ENCODE data around the gene BCDIN3D. TPM values are rescaled to one million over a fixed set of nuclear protein-coding genes. Genes with fewer than 3 reads are reported as not detected.

BCDIN3D gene
- total and polyA plus RNA-seq, 9 of the 15 experiments (the other 6 are each of a cell fraction or from before 2014, with no cell fraction given), result 3.7 to 6.9 (median 5.6) TPM

GRCh38 chr12:49873361-49873934 is 30.5 kb upstream of the BCDIN3D start:
- Histone ChIP-seq H3K4me3 (no peak overlapping the region), H3K4me1 (replicated peaks in 1 of 2; ENCODE audit: control insufficient read depth in 2 of 2, insufficient read depth in 2 of 2, low read length in 2 of 2) (peaks cover 22 to 27% of the 10 kb centered on the region in 2 experiments), H3K9me3 (replicated peaks; ENCODE audit: control insufficient read depth, insufficient read depth, low read depth, low read length) (peaks cover 7% of the 10 kb centered on the region; the same call in 1 of the 2 replicates), H3K4me2 (ENCODE audit: insufficient read depth, low read length) (no peak overlapping the region), H2AFZ (ENCODE audit: low read depth, low read length) (no peak overlapping the region), H3K27ac (ENCODE audit: extremely low read depth, low read depth, low read length) (no peak overlapping the region), H4K20me1 (replicated peaks; ENCODE audit: control insufficient read depth, insufficient read depth, low read length) (no peaks in the 10 kb centered on the region), H3K9me1 (ENCODE audit: control insufficient read depth, insufficient read depth, low read length) (no peaks in the 10 kb centered on the region), H3K27me3 (ENCODE audit: control insufficient read depth in 2 of 2, insufficient read depth in 2 of 2, low read length in 2 of 2) (no peaks in the 10 kb centered on the region), H3K36me3 (ENCODE audit: control insufficient read depth, insufficient read depth, low read length) (no peaks in the 10 kb centered on the region), H3K79me2 (ENCODE audit: control insufficient read depth, insufficient read depth, low read length) (no peaks in the 10 kb centered on the region), H3K9ac (ENCODE audit: insufficient read depth in 1 of 2, low read depth in 2 of 2, low read length in 2 of 2) (no peak overlapping the region)
- in situ Hi-C loops (cut with MboI) (no loop called here), intact Hi-C loops (cut with micrococcal nuclease) (no loop called here)
- ChIA-PET CTCF (ENCODE audit: low intra/inter-chr PET ratio) (no interaction called here), POLR2A (interaction anchor here (0.6 kb wide), 1 partner anchor 96 kb away, joined by 3 read pairs; no protein-coding TSS in a partner anchor)
- no peak for DNase-seq (ENCODE audit: extremely low read depth in 1 of 4, low spot score in 3 of 4)
- ATAC-seq, result no peak
- FAIRE-seq, result no peak
- BruUV-seq (replicated peaks), result no TSS peak
- WGBS (ENCODE audit: insufficient coverage, low coverage, missing lambda C conversion rate), result 46% methylated on average over 3 of the region's 3 CpGs
- peak; percentile 21; the same call in 1 of the 2 replicates for TF ChIP-seq C11orf30 (IDR thresholded peaks at IDR 0.05; ENCODE audit: low read depth)
- no peak for TF ChIP-seq MCM7 (IDR thresholded peaks at IDR 0.05)
- peak; percentile 11; the same call in 1 of the 2 replicates for TF ChIP-seq ZNF316 (IDR thresholded peaks at IDR 0.05)
- no peak for TF ChIP-seq FOXA3 (CRISPR knock-in tag; conservative IDR thresholded peaks at IDR 0.05 in 1 of 2, IDR thresholded peaks at IDR 0.05 in 1 of 2)

GRCh38 chr12:49872781-49873181 is 29.9 kb upstream of the BCDIN3D start:
- H3K79me2 ChIP-seq (ENCODE audit: control insufficient read depth, insufficient read depth, low read length), result no peaks in the 10 kb centered on the region
- no peaks in the 10 kb centered on the region for H3K27me3 ChIP-seq (ENCODE audit: control insufficient read depth in 2 of 2, insufficient read depth in 2 of 2, low read length in 2 of 2)
- no peak for DNase-seq (ENCODE audit: extremely low read depth in 1 of 4, low spot score in 3 of 4)
- H3K36me3 ChIP-seq (ENCODE audit: control insufficient read depth, insufficient read depth, low read length), result no peaks in the 10 kb centered on the region
- H3K4me1 ChIP-seq (replicated peaks in 1 of 2; ENCODE audit: control insufficient read depth in 2 of 2, insufficient read depth in 2 of 2, low read length in 2 of 2), result peaks cover 29 to 33% of the 10 kb centered on the region in 2 experiments
- no peak for FAIRE-seq
- in situ Hi-C loops (cut with MboI), result no loop called here
- H3K9ac ChIP-seq (ENCODE audit: insufficient read depth in 1 of 2, low read depth in 2 of 2, low read length in 2 of 2), result no peak overlapping the region
- ChIA-PET POLR2A (interaction anchor here (0.6 to 0.9 kb wide), 2 partner anchors 97 to 132 kb away, joined by 3 to 6 read pairs; partner anchors contain the start of gene TMBIM6), CTCF (ENCODE audit: low intra/inter-chr PET ratio) (no interaction called here)
- no peak overlapping the region for H3K4me3 ChIP-seq
- 48% methylated on average over 6 of the region's 6 CpGs for WGBS (ENCODE audit: insufficient coverage, low coverage, missing lambda C conversion rate)
- no peak overlapping the region for H2AFZ ChIP-seq (ENCODE audit: low read depth, low read length)
- intact Hi-C loops (cut with micrococcal nuclease), result no loop called here
- no peak for ATAC-seq
- no peak overlapping the region for H3K4me2 ChIP-seq (ENCODE audit: insufficient read depth, low read length)
- H3K9me1 ChIP-seq (ENCODE audit: control insufficient read depth, insufficient read depth, low read length), result no peaks in the 10 kb centered on the region
- no peak overlapping the region; the same call in 2 of the 3 replicates for H3K27ac ChIP-seq (ENCODE audit: extremely low read depth, low read depth, low read length)
- peaks cover 2% of the 10 kb centered on the region; the same call in 1 of the 2 replicates for H3K9me3 ChIP-seq (replicated peaks; ENCODE audit: control insufficient read depth, insufficient read depth, low read depth, low read length)
- BruUV-seq (replicated peaks), result no TSS peak
- H4K20me1 ChIP-seq (replicated peaks; ENCODE audit: control insufficient read depth, insufficient read depth, low read length), result no peaks in the 10 kb centered on the region
- no peak for TF ChIP-seq MEF2A (IDR thresholded peaks at IDR 0.05; ENCODE audit: control insufficient read depth, low read depth, low read length)
- TF ChIP-seq ZNF318 (IDR thresholded peaks at IDR 0.05; ENCODE audit: borderline replicate concordance in 1 of 2, low read depth in 1 of 2), result no peak
- peak; percentile 7 for TF ChIP-seq DACH1 (IDR thresholded peaks at IDR 0.05; ENCODE audit: partially characterized antibody)
